Muscle of leg (tissue), 11 donors: ENCODE data around the gene FBXW7. TPM values are rescaled to one million over a fixed set of nuclear protein-coding genes. Genes with fewer than 3 reads are reported as not detected.
A peak's percentile ranks its signal among the peaks of the same experiment; 100 is the strongest.

ENCODE experiments used
- DNase-seq: peaks from one replicate; pipeline ENCODE4 v3.0.0; 2013
- H3K27ac ChIP-seq: one replicate; pipeline ENCODE4 v1.5.1; 2013; ENCODE audit warnings: mild to moderate bottlenecking, low read length, control low read depth
- H3K27me3 ChIP-seq: one replicate; pipeline ENCODE4 v1.6.1; 2013; ENCODE audit warnings: low read length; ENCODE audit not compliant: control insufficient read depth, insufficient read depth
- H3K36me3 ChIP-seq: one replicate; pipeline ENCODE4 v1.6.1; 2013; ENCODE audit warnings: low read length; ENCODE audit not compliant: control insufficient read depth, insufficient read depth
- H3K4me1 ChIP-seq: one replicate; pipeline ENCODE4 v1.6.1; 2013; ENCODE audit warnings: low read length; ENCODE audit not compliant: control insufficient read depth, insufficient read depth
- H3K4me3 ChIP-seq: one replicate; pipeline ENCODE4 v1.5.1; 2013; ENCODE audit warnings: low read length, control low read depth
- H3K9me3 ChIP-seq: replicated peaks from 2 replicates; pipeline ENCODE4 v1.6.1; 2013; ENCODE audit warnings: low read depth, low read length; ENCODE audit not compliant: control insufficient read depth
- WGBS: methylation state at CpG from one replicate; pipeline ENCODE4 v1.1.5; 2013; ENCODE audit warnings: missing lambda C conversion rate; ENCODE audit not compliant: insufficient coverage; 5-methylcytosine and 5-hydroxymethylcytosine counted together
- polyA plus RNA-seq, 8 donors: library from polyadenylated mRNA; unstranded; fragments of 120-200 nt; gene quantifications; one replicate each; pipeline versions ENCODE4 v1.2.1 to v1.2.3, GENCODE V29; 2013; ENCODE audit warnings: inconsistent platforms in 1 of 8, low replicate concordance in 1 of 8; ENCODE audit not compliant: insufficient read length in 8 of 8, insufficient read depth in 1 of 8
- total RNA-seq: library from RNA; stranded (reverse); fragments of 120-200 nt; gene quantifications from one replicate; pipeline ENCODE4 v1.2.4, GENCODE V29; 2013

The FBXW7 gene
- total and polyA plus RNA-seq, 9 donors, result 18.9 to 73.7 (median 24.6) TPM

GRCh38 chr4:152534541-152535359 is 1.1 kb downstream of the FBXW7 start:
- 1% methylated on average over 35 of the region's 45 CpGs for WGBS
- H3K4me1 ChIP-seq, result peaks cover 13% of the 10 kb centered on the region

DNA sequence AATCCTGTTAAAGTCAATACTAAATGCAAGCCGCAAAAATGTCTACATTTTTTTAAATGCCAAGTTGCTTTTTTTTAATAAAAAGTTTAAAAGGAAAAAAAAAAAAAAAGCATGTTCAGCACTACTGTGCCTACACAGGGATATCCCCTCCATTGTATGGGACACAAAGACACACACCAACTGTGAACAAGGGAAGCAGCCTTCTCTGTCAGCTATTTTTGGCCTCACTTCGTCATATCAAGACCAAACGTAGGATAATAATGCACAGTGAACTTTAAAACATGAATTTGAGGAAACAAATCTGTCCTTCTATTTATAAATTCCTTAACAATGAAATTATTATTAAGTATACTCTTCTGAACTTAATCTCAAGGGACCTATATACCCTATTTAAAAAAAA is 4.4 kb downstream of the FBXW7 start:
- peak; percentile 36 for DNase-seq
- no CpG with 5 or more reads among the region's 3 CpGs for WGBS
- Histone ChIP-seq H3K36me3 (no peaks in the 10 kb centered on the region), H3K9me3 (no peaks in the 10 kb centered on the region), H3K4me3 (no peak overlapping the region), H3K4me1 (peaks cover 2% of the 10 kb centered on the region), H3K27me3 (no peaks in the 10 kb centered on the region), H3K27ac (no peak overlapping the region)

More at GRCh38 chr4:152534541-152535359, 1.1 kb downstream of the FBXW7 start:
- Histone ChIP-seq H3K36me3 (peaks cover 3% of the 10 kb centered on the region), H3K27ac (peak overlapping the region; percentile 18), H3K27me3 (no peaks in the 10 kb centered on the region), H3K4me3 (peak overlapping the region; percentile 98), H3K9me3 (no peaks in the 10 kb centered on the region)
- DNase-seq, result peak; percentile 44

- Histone ChIP-seq H3K4me1 (peaks cover 2% of the 10 kb centered on the region), H3K27me3 (no peaks in the 10 kb centered on the region), H3K9me3 (no peaks in the 10 kb centered on the region), H3K36me3 (no peaks in the 10 kb centered on the region), H3K27ac (no peak overlapping the region), H3K4me3 (no peak overlapping the region)
- no CpG with 5 or more reads among the region's 2 CpGs for WGBS
- no peak for DNase-seq
Observed at GRCh38 chr4:152530600-152530999, 5.3 kb downstream of the FBXW7 start.

GRCh38 chr4:152529880-152530279 is 6.0 kb downstream of the FBXW7 start:
- H3K36me3 ChIP-seq, result no peaks in the 10 kb centered on the region
- DNase-seq, result no peak
- no peaks in the 10 kb centered on the region for H3K27me3 ChIP-seq
- no CpG with 5 or more reads among the region's 8 CpGs for WGBS
- peaks cover 2% of the 10 kb centered on the region for H3K4me1 ChIP-seq
- H3K4me3 ChIP-seq, result no peak overlapping the region
- no peaks in the 10 kb centered on the region for H3K9me3 ChIP-seq
- H3K27ac ChIP-seq, result no peak overlapping the region

GRCh38 chr4:152528060-152528459 is 7.8 kb downstream of the FBXW7 start:
- Histone ChIP-seq H3K27me3 (no peaks in the 10 kb centered on the region), H3K4me1 (no peaks in the 10 kb centered on the region), H3K9me3 (no peaks in the 10 kb centered on the region), H3K27ac (no peak overlapping the region), H3K36me3 (no peaks in the 10 kb centered on the region), H3K4me3 (no peak overlapping the region)
- no peak for DNase-seq
- WGBS, result no CpG with 5 or more reads among the region's 2 CpGs

DNA sequence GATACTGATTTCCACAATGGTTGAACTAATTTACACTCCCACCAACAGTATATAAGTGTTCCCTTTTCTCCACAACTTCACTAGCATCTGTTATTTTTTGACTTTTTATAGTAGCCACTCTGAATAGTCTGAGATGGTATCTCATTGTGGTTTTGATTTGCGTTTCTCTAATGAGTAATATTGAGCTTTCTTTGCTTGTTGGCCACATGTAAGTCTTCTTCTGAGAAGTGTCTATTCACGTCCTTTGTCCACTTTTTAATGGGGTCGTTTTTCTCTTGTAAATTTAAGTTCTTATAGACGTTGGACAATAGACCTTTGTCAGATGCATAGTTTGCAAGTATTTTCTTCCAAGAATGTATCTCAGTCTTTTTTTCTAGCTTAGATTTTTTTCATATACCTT is 10.0 kb downstream of the FBXW7 start:
- no peaks in the 10 kb centered on the region for H3K4me1 ChIP-seq
- no peaks in the 10 kb centered on the region for H3K36me3 ChIP-seq
- DNase-seq, result no peak
- no peak overlapping the region for H3K27ac ChIP-seq
- WGBS, result 67% methylated on average over 1 of the region's 4 CpGs
- no peaks in the 10 kb centered on the region for H3K27me3 ChIP-seq
- no peak overlapping the region for H3K4me3 ChIP-seq
- H3K9me3 ChIP-seq, result no peaks in the 10 kb centered on the region

GRCh38 chr4:152524427-152524826 is 11.5 kb downstream of the FBXW7 start:
- H3K4me1 ChIP-seq, result no peaks in the 10 kb centered on the region
- DNase-seq, result no peak
- H3K4me3 ChIP-seq, result no peak overlapping the region
- H3K27ac ChIP-seq, result no peak overlapping the region
- WGBS, result 100% methylated on average over 1 of the region's 3 CpGs
- H3K9me3 ChIP-seq, result no peaks in the 10 kb centered on the region
- no peaks in the 10 kb centered on the region for H3K36me3 ChIP-seq
- no peaks in the 10 kb centered on the region for H3K27me3 ChIP-seq

DNA sequence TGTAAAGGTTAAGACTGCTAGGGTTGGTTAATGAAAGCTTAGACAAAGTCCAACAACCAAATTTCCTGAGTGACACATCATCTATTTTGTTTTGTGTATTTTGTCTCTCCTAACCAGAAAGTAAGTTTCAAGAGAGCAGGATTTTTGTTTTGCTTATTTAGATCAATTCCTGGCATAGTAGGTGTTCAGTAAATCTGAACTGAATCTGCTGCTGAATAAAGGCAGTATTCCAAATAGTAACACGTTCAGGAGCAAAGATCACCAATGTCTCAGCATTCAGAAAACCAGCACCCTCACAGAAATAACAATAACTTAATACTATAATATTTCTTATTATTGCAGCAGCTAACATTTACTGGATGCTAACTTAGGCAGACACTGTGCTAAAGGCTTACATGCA is 12.2 kb downstream of the FBXW7 start:
- Histone ChIP-seq H3K4me3 (no peak overlapping the region), H3K27me3 (no peaks in the 10 kb centered on the region), H3K36me3 (no peaks in the 10 kb centered on the region), H3K27ac (no peak overlapping the region), H3K9me3 (no peaks in the 10 kb centered on the region), H3K4me1 (no peaks in the 10 kb centered on the region)
- WGBS, result no CpG with 5 or more reads among the region's 1 CpG
- DNase-seq, result no peak

GRCh38 chr4:152522754-152523153 is 13.1 kb downstream of the FBXW7 start:
- WGBS, result no CpG with 5 or more reads among the region's 2 CpGs
- Histone ChIP-seq H3K27me3 (no peaks in the 10 kb centered on the region), H3K36me3 (no peaks in the 10 kb centered on the region), H3K4me1 (no peaks in the 10 kb centered on the region), H3K9me3 (no peaks in the 10 kb centered on the region), H3K27ac (no peak overlapping the region), H3K4me3 (no peak overlapping the region)
- DNase-seq, result no peak

DNA sequence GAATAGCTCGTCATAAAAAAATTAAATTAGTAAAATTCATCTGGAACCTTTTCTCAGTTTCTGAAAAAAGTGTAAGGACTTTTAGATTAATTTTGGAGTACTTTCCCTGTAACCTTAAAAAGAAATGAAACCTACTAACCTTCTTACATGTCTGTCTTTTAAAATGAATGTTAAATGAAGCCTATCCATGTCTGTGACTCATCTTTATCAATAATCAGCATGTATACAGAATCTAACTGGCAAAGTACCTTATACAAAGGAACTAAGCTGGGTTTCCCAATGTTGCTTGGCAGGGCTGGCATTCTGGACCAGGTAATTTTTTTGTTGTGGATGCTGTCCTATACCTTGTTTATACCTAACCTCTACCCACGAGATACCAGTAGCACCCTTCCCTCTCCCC is 13.6 kb downstream of the FBXW7 start:
- Histone ChIP-seq H3K4me1 (no peaks in the 10 kb centered on the region), H3K27ac (no peak overlapping the region), H3K27me3 (no peaks in the 10 kb centered on the region), H3K9me3 (no peaks in the 10 kb centered on the region), H3K36me3 (no peaks in the 10 kb centered on the region), H3K4me3 (no peak overlapping the region)
- DNase-seq, result no peak
- no CpG with 5 or more reads among the region's 2 CpGs for WGBS
